IMR-90 (cell line): Measurements from ENCODE around the gene C1QTNF5. TPM values are rescaled to one million over a fixed set of nuclear protein-coding genes. Genes with fewer than 3 reads are reported as not detected.

Experiments
- ATAC-seq: fragments of 200-7000 bp; cut with Tn5 transposase; 2 replicates; pipeline ENCODE4 v1.9.1; 2020; ENCODE audit warnings: low read depth, mild to moderate bottlenecking, moderate library complexity
- BruUV-seq: library from RNA; stranded (reverse); fragments of 400-500 nt; replicated peaks from 2 replicates; lab custom pipeline; 2021; lab: Mats Ljungman, UMichigan
- CTCF ChIA-PET: fragments of 300-600 bp; formaldehyde crosslinking; extraction: SDS; loops from one replicate; lab custom pipeline; 2021; ENCODE audit warnings: antibody characterized with exemption; lab: Yijun Ruan, JAX
- POLR2A ChIA-PET: fragments of 300-600 bp; sonication (Branson Sonifier 250); formaldehyde crosslinking; loops from one replicate; lab custom pipeline; 2022; ENCODE audit warnings: antibody characterized with exemption; ENCODE audit not compliant: unreplicated experiment; lab: Charles Lee
- DNase-seq: peaks from one replicate; pipeline ENCODE4 v3.0.0; 2013
- H2AFZ ChIP-seq: replicated peaks from 2 replicates; pipeline ENCODE3; 2013; ENCODE audit warnings: low read length, mild to moderate bottlenecking; ENCODE audit not compliant: poor library complexity
- H2AK5ac ChIP-seq: 2 replicates; pipeline ENCODE4 v1.6.1; 2013; ENCODE audit warnings: low read depth, low read length, inconsistent platforms
- H2AK9ac ChIP-seq: replicated peaks from 2 replicates; pipeline ENCODE3; 2013; ENCODE audit warnings: mild to moderate bottlenecking, low read depth, low read length, moderate library complexity; ENCODE audit not compliant: poor library complexity
- H2BK120ac ChIP-seq: 2 replicates; pipeline ENCODE4 v1.6.1; 2013; ENCODE audit warnings: low read depth, low read length, inconsistent platforms
- H2BK15ac ChIP-seq: 3 replicates; pipeline ENCODE4 v1.6.1; 2013; ENCODE audit warnings: low read depth, low read length, inconsistent platforms
- H2BK20ac ChIP-seq: 2 replicates; pipeline ENCODE4 v1.6.1; 2013; ENCODE audit warnings: low read depth, mild to moderate bottlenecking, inconsistent platforms, low read length, moderate library complexity
- H2BK5ac ChIP-seq: 2 replicates; pipeline ENCODE4 v1.6.1; 2013; ENCODE audit warnings: mild to moderate bottlenecking, low read depth, low read length, inconsistent platforms; ENCODE audit not compliant: poor library complexity, severe bottlenecking
- H3K14ac ChIP-seq: replicated peaks from 2 replicates; pipeline ENCODE4 v1.6.1; 2013; ENCODE audit warnings: low read depth, low read length, inconsistent platforms
- H3K18ac ChIP-seq: 2 replicates; pipeline ENCODE4 v1.6.1; 2013; ENCODE audit warnings: low read depth, low read length, control low read depth
- H3K23ac ChIP-seq: 2 replicates; pipeline ENCODE4 v1.6.1; 2013; ENCODE audit warnings: low read depth, low read length, inconsistent platforms
- H3K27ac ChIP-seq: 2 replicates; pipeline ENCODE4 v1.5.1; 2013; ENCODE audit warnings: mild to moderate bottlenecking, control low read depth, low read length; ENCODE audit not compliant: insufficient read depth
- H3K27me3 ChIP-seq: 2 replicates; pipeline ENCODE4 v1.6.1; 2013; ENCODE audit warnings: low read length; ENCODE audit not compliant: control insufficient read depth, insufficient read depth
- H3K36me3 ChIP-seq: 2 replicates; pipeline ENCODE4 v1.6.1; 2013; ENCODE audit warnings: low read length, mixed read lengths; ENCODE audit not compliant: control insufficient read depth, insufficient read depth
- H3K4ac ChIP-seq: 2 replicates; pipeline ENCODE4 v1.6.1; 2013; ENCODE audit warnings: low read depth, low read length, inconsistent platforms
- H3K4me1 ChIP-seq: 2 replicates; pipeline ENCODE4 v1.6.1; 2013; ENCODE audit warnings: low read length, mixed read lengths; ENCODE audit not compliant: control insufficient read depth, insufficient read depth
- H3K4me2 ChIP-seq: 2 replicates; pipeline ENCODE4 v1.6.1; 2013; ENCODE audit warnings: low read depth, mild to moderate bottlenecking, control low read depth, low read length, moderate library complexity
- H3K4me3 ChIP-seq: 2 replicates; pipeline ENCODE4 v1.5.1; 2013; ENCODE audit warnings: low read depth, mild to moderate bottlenecking, control low read depth, low read length, moderate library complexity; ENCODE audit not compliant: insufficient read depth
- H3K56ac ChIP-seq: 2 replicates; pipeline ENCODE4 v1.6.1; 2013; ENCODE audit warnings: low read length, inconsistent platforms; ENCODE audit not compliant: insufficient read depth; ENCODE audit errors: extremely low read depth
- H3K79me1 ChIP-seq, 2 experiments: 2 replicates each; pipeline ENCODE4 v1.6.1; 2013; ENCODE audit warnings: low read length in 2 of 2, inconsistent platforms in 1 of 2, low read depth in 1 of 2
- H3K9ac ChIP-seq: 2 replicates; pipeline ENCODE4 v1.6.1; 2013; ENCODE audit warnings: low read depth, low read length, control low read depth
- H3K9me1 ChIP-seq: 2 replicates; pipeline ENCODE4 v1.6.1; 2013; ENCODE audit warnings: low read length, inconsistent platforms; ENCODE audit not compliant: insufficient read depth
- H3K9me3 ChIP-seq: 2 replicates; pipeline ENCODE4 v1.6.1; 2013; ENCODE audit warnings: low read length; ENCODE audit not compliant: control insufficient read depth, insufficient read depth
- H4K20me1 ChIP-seq: 2 replicates; pipeline ENCODE4 v1.6.1; 2013; ENCODE audit warnings: low read length, inconsistent platforms; ENCODE audit not compliant: insufficient read depth
- H4K5ac ChIP-seq: 2 replicates; pipeline ENCODE4 v1.6.1; 2013; ENCODE audit warnings: mild to moderate bottlenecking, low read depth, low read length, control low read depth
- H4K8ac ChIP-seq, 2 experiments: 2 replicates each; pipeline ENCODE4 v1.6.1; 2013; ENCODE audit warnings: low read depth in 2 of 2, low read length in 2 of 2, control low read depth in 1 of 2, inconsistent platforms in 1 of 2
- H4K91ac ChIP-seq: 2 replicates; pipeline ENCODE4 v1.6.1; 2013; ENCODE audit warnings: low read depth, low read length, inconsistent platforms; ENCODE audit not compliant: insufficient read depth
- CEBPB ChIP-seq: IDR thresholded peaks from 2 replicates; pipeline ENCODE4 v1.6.1; 2012; ENCODE audit warnings: low read depth, low read length, improper control_type of control experiment
- CHD1 ChIP-seq: IDR thresholded peaks from 2 replicates; pipeline ENCODE4 v1.6.1; 2012; ENCODE audit warnings: low read depth, low read length, improper control_type of control experiment
- MAZ ChIP-seq: IDR thresholded peaks from 2 replicates; pipeline ENCODE4 v1.6.1; 2012; ENCODE audit warnings: low read depth, mild to moderate bottlenecking, low read length, improper control_type of control experiment, moderate library complexity, borderline replicate concordance
- MXI1 ChIP-seq: IDR thresholded peaks from 2 replicates; pipeline ENCODE4 v1.6.1; 2012; ENCODE audit warnings: low read depth, mild to moderate bottlenecking, low read length, moderate library complexity, borderline replicate concordance
- NFE2L2 ChIP-seq: fragments of 150-350 bp; IDR thresholded peaks from 2 replicates; pipeline ENCODE4 v1.6.1; 2016; ENCODE audit warnings: low read depth, mild to moderate bottlenecking, low read length
- RAD21 ChIP-seq: IDR thresholded peaks from 2 replicates; pipeline ENCODE4 v1.6.1; 2012; ENCODE audit warnings: low read length, improper control_type of control experiment
- RFX5 ChIP-seq: IDR thresholded peaks from 2 replicates; pipeline ENCODE4 v1.8.0; 2012; ENCODE audit warnings: low read depth, mild to moderate bottlenecking, low read length, moderate library complexity
- WGBS, 2 experiments: methylation state at CpG; one replicate each; pipeline versions ENCODE4 v1.1.5 to v1.1.7; 2013; ENCODE audit warnings: missing lambda C conversion rate in 2 of 2; ENCODE audit not compliant: insufficient read length in 1 of 2; ENCODE audit errors: extremely low coverage in 2 of 2; 5-methylcytosine and 5-hydroxymethylcytosine counted together
- dilution Hi-C: fragments of 300-500 bp; cut with HindIII; formaldehyde crosslinking; loops from one replicate; pipeline ENCODE4 v1.14.3; 2018; ENCODE audit warnings: low sequenced_read_pairs; ENCODE audit not compliant: unreplicated experiment
- in situ Hi-C: fragments of 300-500 bp; cut with MboI; formaldehyde crosslinking; loops from 3 replicates; pipeline ENCODE4 v1.14.3; 2019; ENCODE audit warnings: low sequenced_read_pairs, inconsistent platforms, mixed read lengths
- intact Hi-C: fragments of 100-400 bp; cut with micrococcal nuclease; formaldehyde crosslinking; loops from 2 replicates; pipeline ENCODE4 v1.10.0; 2022
- polyA plus RNA-seq, 3 experiments: library from polyadenylated mRNA; depleted of rRNA; stranded (reverse); fragments of >200 nt; gene quantifications; 2 replicates each; pipeline ENCODE4 v1.2.3, GENCODE V29; 2012; ENCODE audit warnings: low replicate concordance in 1 of 3
- total RNA-seq: library from RNA; depleted of rRNA; stranded (reverse); fragments of >200 nt; gene quantifications from 2 replicates; pipeline ENCODE4 v1.2.3, GENCODE V29; 2012
- TF ChIP-seq, protein P1 (sequence below): conservative IDR thresholded peaks from 2 replicates; pipeline ENCODE4 v1.5.1; 2012; ENCODE audit warnings: mild to moderate bottlenecking, low read depth, low read length, improper control_type of control experiment

C1QTNF5 gene
- total and polyA plus RNA-seq, 2 of the 4 experiments (the other 2 are of a cell fraction): 2.0 to 5.4 TPM

DNA sequence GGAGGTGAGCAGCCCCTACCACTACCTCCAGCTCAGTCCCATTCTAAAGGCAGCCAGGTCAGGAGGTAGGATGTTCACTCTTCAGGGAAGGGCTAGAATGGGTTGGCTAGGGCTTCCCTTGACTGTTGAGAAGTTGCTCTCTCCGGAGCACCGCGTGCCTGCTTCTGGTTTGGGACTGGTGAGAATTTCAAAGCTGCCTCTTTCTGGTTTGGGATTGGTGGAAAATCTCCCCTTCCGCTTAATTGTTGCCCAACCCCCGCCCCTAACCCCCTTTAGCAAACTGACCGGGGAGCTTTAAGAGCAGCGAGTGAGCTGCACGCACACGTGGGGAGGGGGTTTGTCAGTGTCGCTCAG, 40.1 kb upstream of the C1QTNF5 start (continued):
- TF ChIP-seq, protein P1, sequence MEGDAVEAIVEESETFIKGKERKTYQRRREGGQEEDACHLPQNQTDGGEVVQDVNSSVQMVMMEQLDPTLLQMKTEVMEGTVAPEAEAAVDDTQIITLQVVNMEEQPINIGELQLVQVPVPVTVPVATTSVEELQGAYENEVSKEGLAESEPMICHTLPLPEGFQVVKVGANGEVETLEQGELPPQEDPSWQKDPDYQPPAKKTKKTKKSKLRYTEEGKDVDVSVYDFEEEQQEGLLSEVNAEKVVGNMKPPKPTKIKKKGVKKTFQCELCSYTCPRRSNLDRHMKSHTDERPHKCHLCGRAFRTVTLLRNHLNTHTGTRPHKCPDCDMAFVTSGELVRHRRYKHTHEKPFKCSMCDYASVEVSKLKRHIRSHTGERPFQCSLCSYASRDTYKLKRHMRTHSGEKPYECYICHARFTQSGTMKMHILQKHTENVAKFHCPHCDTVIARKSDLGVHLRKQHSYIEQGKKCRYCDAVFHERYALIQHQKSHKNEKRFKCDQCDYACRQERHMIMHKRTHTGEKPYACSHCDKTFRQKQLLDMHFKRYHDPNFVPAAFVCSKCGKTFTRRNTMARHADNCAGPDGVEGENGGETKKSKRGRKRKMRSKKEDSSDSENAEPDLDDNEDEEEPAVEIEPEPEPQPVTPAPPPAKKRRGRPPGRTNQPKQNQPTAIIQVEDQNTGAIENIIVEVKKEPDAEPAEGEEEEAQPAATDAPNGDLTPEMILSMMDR: no peak
- TF ChIP-seq MXI1: no peak

DNA sequence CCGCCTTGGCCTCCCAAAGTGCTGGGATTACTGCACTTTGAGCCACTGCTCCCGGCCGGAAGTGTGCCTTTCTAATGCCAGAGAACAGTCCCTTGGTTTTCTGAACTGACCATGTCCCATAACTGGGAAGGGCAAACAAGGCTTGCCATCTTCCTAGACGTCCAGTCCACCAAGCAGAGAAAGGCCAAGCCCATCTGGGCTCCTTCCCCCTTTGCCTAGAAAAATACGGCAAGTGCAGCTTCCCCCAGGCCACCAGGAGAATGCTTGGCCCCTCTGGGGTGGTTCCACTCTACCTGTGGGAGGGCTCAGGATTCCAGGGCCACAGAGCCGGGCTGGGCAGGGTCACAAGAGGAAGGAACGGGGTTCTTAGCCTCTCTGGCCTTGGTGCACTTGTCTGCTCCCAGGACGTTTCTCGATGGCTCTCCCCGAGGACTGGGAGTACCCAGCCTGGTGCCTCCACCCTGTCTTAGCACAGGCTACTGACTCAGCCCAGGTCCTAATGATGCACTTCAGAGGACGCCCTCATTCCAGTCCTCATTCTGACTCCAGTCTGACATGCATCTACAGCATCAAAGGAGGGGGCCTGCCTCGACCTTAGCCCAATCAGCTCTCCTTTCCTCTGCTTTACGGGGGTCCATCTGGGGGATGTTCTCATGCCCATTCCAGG, 39.6 kb upstream of the C1QTNF5 start:
- CTCF ChIA-PET: interaction anchor here (1.1 to 3.2 kb wide), 4 partner anchors 11 to 349 kb away, joined by 3 to 23 read pairs (median 4); partner anchors contain the start of gene NECTIN1
- Histone ChIP-seq H2BK20ac (no peak overlapping the region), H2AK5ac (no peak overlapping the region; the same call in 1 of the 2 replicates), H3K4me2 (peak overlapping the region; percentile 83; the same call in 1 of the 2 replicates), H4K91ac (no peak overlapping the region), H3K27ac (no peak overlapping the region), H3K56ac (no peak overlapping the region), H3K14ac (no peak overlapping the region), H4K8ac (no peak overlapping the region), H4K20me1 (no peaks in the 10 kb centered on the region), H2AK9ac (no peak overlapping the region), H2BK5ac (no peak overlapping the region), H2AFZ (peak overlapping the region; percentile 98), H3K9ac (no peak overlapping the region), H3K4me1 (peaks cover 19% of the 10 kb centered on the region), H3K23ac (no peak overlapping the region), H4K5ac (no peak overlapping the region), H2BK120ac (no peak overlapping the region), H3K18ac (no peak overlapping the region), H3K9me1 (no peaks in the 10 kb centered on the region; the same call in 1 of the 2 replicates), H3K79me1 (no peaks in the 10 kb centered on the region), H3K36me3 (no peaks in the 10 kb centered on the region), H3K4ac (no peak overlapping the region), H2BK15ac (no peak overlapping the region), H3K4me3 (no peak overlapping the region), H3K27me3 (peaks cover 16% of the 10 kb centered on the region), H3K9me3 (no peaks in the 10 kb centered on the region)
- TF ChIP-seq MAZ (no peak), CHD1 (no peak), CEBPB (no peak), NFE2L2 (no peak), RAD21 (no peak), RFX5 (no peak), MXI1 (no peak)
- TF ChIP-seq, protein P1: no peak
- intact Hi-C loops: loop anchor here (2.0 kb wide), 1 partner anchor 43 kb away; the partner anchor contains the start of gene THY1
- ATAC-seq: no peak
- dilution Hi-C loops: no loop called here
- POLR2A ChIA-PET: no interaction called here
- no TSS peak for BruUV-seq
- WGBS, 2 experiments: 95% methylated on average over 7 of the region's 13 CpGs; no CpG with 5 or more reads in 1 of the 2 experiments
- DNase-seq: no peak
- in situ Hi-C loops: no loop called here
